HEK293 (cell line): Measurements from ENCODE around the gene GRAMD4.

ENCODE experiments used
- CTCF ChIA-PET: fragments of 350-600 bp; formaldehyde crosslinking; extraction: SDS; loops from one replicate; lab custom pipeline; 2021; ENCODE audit warnings: antibody characterized with exemption; lab: Yijun Ruan, JAX
- POLR2A ChIA-PET: fragments of 300-600 bp; formaldehyde crosslinking; extraction: SDS; loops from one replicate; lab custom pipeline; 2020; ENCODE audit warnings: antibody characterized with exemption, inconsistent platforms; lab: Yijun Ruan, JAX
- H3K27ac ChIP-seq: fragments of 200-500 bp; sonication (Bioruptor generic); 2 replicates; pipeline ENCODE4 v1.5.1; 2014; ENCODE audit warnings: low read depth, low read length, control low read depth, inconsistent platforms; ENCODE audit errors: extremely low read depth
- H3K36me3 ChIP-seq, 2 experiments: fragments of 200-500 bp in 1 of 2; sonication (Bioruptor generic) in 1 of 2; 1 replicate in 1 of 2; 2 replicates in 1 of 2; pipeline ENCODE4 v1.5.1; 2014 to 2017; ENCODE audit warnings: inconsistent platforms in 2 of 2, low read length in 2 of 2; ENCODE audit not compliant: control insufficient read depth in 2 of 2, insufficient read depth in 1 of 2
- H3K4me1 ChIP-seq: fragments of 200-500 bp; sonication (Bioruptor generic); 2 replicates; pipeline ENCODE4 v1.5.1; 2014; ENCODE audit warnings: mild to moderate bottlenecking, low read length, inconsistent platforms; ENCODE audit not compliant: control insufficient read depth, insufficient read depth
- H3K4me3 ChIP-seq: 2 replicates; pipeline ENCODE4 v1.5.1; 2011; ENCODE audit warnings: low read depth, mild to moderate bottlenecking, control low read depth, low read length, moderate library complexity
- H3K9me3 ChIP-seq: fragments of 200-500 bp; sonication (Bioruptor generic); 2 replicates; pipeline ENCODE4 v1.5.1; 2014; ENCODE audit warnings: low read depth, low read length, inconsistent platforms; ENCODE audit not compliant: control insufficient read depth, insufficient read depth
- BCL11B ChIP-seq: fragments of 450-650 bp; formaldehyde crosslinking; IDR thresholded peaks from 2 replicates; pipeline ENCODE4 v1.5.1; 2016; ENCODE audit warnings: low read depth, missing biosample characterization, missing genetic modification characterization
- IKZF3 ChIP-seq: fragments of 450-650 bp; IDR thresholded peaks from 2 replicates; pipeline ENCODE4 v1.5.0; 2018; ENCODE audit warnings: missing biosample characterization, mild to moderate bottlenecking, missing genetic modification characterization, moderate library complexity
- KLF1 ChIP-seq: fragments of 450-650 bp; formaldehyde crosslinking; IDR thresholded peaks from 2 replicates; pipeline ENCODE4 v1.5.1; 2016; ENCODE audit warnings: missing biosample characterization, missing genetic modification characterization
- MEIS1 ChIP-seq: sonication (generic); formaldehyde crosslinking; IDR thresholded peaks from 2 replicates; pipeline ENCODE4 v1.8.1; 2022; ENCODE audit warnings: missing genetic modification reagents, mild to moderate bottlenecking, borderline replicate concordance
- ZBTB7A ChIP-seq: fragments of 450-650 bp; formaldehyde crosslinking; IDR thresholded peaks from 2 replicates; pipeline ENCODE4 v1.5.1; 2016; ENCODE audit warnings: low read depth, missing biosample characterization, missing genetic modification characterization
- ZFP41 ChIP-seq: fragments of 450-650 bp; formaldehyde crosslinking; IDR thresholded peaks from 2 replicates; pipeline ENCODE4 v1.5.1; 2016; ENCODE audit warnings: missing biosample characterization, missing genetic modification characterization, borderline replicate concordance
- ZIC2 ChIP-seq: fragments of 450-650 bp; formaldehyde crosslinking; IDR thresholded peaks from 2 replicates; pipeline ENCODE4 v1.5.1; 2016; ENCODE audit warnings: missing biosample characterization, missing genetic modification characterization
- ZNF112 ChIP-seq: fragments of 450-650 bp; formaldehyde crosslinking; IDR thresholded peaks from 2 replicates; pipeline ENCODE4 v1.5.0; 2017; ENCODE audit warnings: missing biosample characterization, missing genetic modification characterization
- ZNF174 ChIP-seq: fragments of 450-650 bp; formaldehyde crosslinking; IDR thresholded peaks from 2 replicates; pipeline ENCODE4 v1.5.0; 2017; ENCODE audit warnings: missing biosample characterization, mild to moderate bottlenecking, missing genetic modification characterization
- ZNF221 ChIP-seq: fragments of 450-650 bp; formaldehyde crosslinking; IDR thresholded peaks from 2 replicates; pipeline ENCODE4 v1.5.1; 2017; ENCODE audit warnings: missing biosample characterization, missing genetic modification characterization, borderline replicate concordance
- ZNF274 ChIP-seq, 2 experiments: fragments of 200-500 bp in 1 of 2; fragments of 450-650 bp in 1 of 2; sonication (Bioruptor generic) in 1 of 2; formaldehyde crosslinking in 1 of 2; IDR thresholded peaks; 2 replicates each; pipeline versions ENCODE4 v1.5.1 to v1.6.1; 2014 to 2016; ENCODE audit warnings: borderline replicate concordance in 1 of 2, inconsistent platforms in 1 of 2, low read length in 1 of 2, missing biosample characterization in 1 of 2, missing genetic modification characterization in 1 of 2
- ZNF354C ChIP-seq: fragments of 450-650 bp; formaldehyde crosslinking; IDR thresholded peaks from 2 replicates; pipeline ENCODE4 v1.5.1; 2016; ENCODE audit warnings: missing biosample characterization, missing genetic modification characterization, low read depth, borderline replicate concordance
- ZNF514 ChIP-seq: fragments of 450-650 bp; formaldehyde crosslinking; IDR thresholded peaks from 2 replicates; pipeline ENCODE4 v1.5.1; 2016; ENCODE audit warnings: missing biosample characterization, missing genetic modification characterization
- ZNF530 ChIP-seq: fragments of 450-650 bp; formaldehyde crosslinking; IDR thresholded peaks from 2 replicates; pipeline ENCODE4 v1.5.1; 2016; ENCODE audit warnings: low read depth, missing biosample characterization, missing genetic modification characterization
- ZNF558 ChIP-seq: fragments of 450-650 bp; formaldehyde crosslinking; IDR thresholded peaks from 2 replicates; pipeline ENCODE4 v1.5.1; 2016; ENCODE audit warnings: missing biosample characterization, missing genetic modification characterization
- ZNF596 ChIP-seq: fragments of 450-650 bp; IDR thresholded peaks from 2 replicates; pipeline ENCODE4 v1.5.0; 2018; ENCODE audit warnings: missing biosample characterization, mild to moderate bottlenecking, missing genetic modification characterization, moderate library complexity
- TF ChIP-seq, protein P1 (sequence below): fragments of 450-650 bp; formaldehyde crosslinking; IDR thresholded peaks from 2 replicates; pipeline ENCODE4 v1.5.1; 2016; ENCODE audit warnings: missing biosample characterization, missing genetic modification characterization
- TF ChIP-seq, protein P2 (sequence below): fragments of 450-650 bp; formaldehyde crosslinking; IDR thresholded peaks from 2 replicates; pipeline ENCODE4 v1.5.1; 2016; ENCODE audit warnings: missing biosample characterization, missing genetic modification characterization
- TF ChIP-seq, protein P3 (sequence below): fragments of 450-650 bp; IDR thresholded peaks from 2 replicates; pipeline ENCODE4 v1.5.1; 2018; ENCODE audit warnings: missing biosample characterization, missing genetic modification characterization
- TF ChIP-seq, protein P4 (sequence below): fragments of 450-650 bp; formaldehyde crosslinking; conservative IDR thresholded peaks from 2 replicates; pipeline ENCODE4 v1.5.1; 2016; ENCODE audit warnings: low read depth, missing biosample characterization, missing genetic modification characterization

The GRAMD4 gene

DNA sequence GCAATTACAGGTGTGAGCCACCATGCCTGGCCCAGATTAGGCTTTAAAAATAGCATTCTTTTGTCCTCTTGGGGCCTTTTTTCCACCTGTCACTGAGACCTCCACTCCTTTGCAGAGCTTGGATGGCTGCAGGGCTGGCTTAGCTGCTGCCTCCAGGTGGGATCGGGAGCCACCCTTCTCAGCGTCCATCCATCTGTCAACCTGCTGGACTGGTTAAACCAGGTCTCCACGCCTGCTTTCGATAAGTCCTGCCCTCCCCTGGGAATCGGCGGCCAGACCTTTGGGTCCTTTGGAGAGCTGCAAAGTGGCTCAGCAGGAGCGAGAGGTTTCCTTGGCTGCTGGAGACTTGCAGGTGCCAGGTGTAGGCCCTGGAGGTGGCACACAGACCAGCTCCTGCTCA is 23.4 kb upstream of the GRAMD4 start:
- Histone ChIP-seq H3K27ac (no peak overlapping the region), H3K4me1 (no peaks in the 10 kb centered on the region), H3K36me3 (no peaks in the 10 kb centered on the region), H3K4me3 (no peak overlapping the region), H3K9me3 (no peaks in the 10 kb centered on the region)
- no peak for TF ChIP-seq ZIC2
- no peak for TF ChIP-seq ZNF596 (tag by site-specific recombination)
- TF ChIP-seq, protein P1, sequence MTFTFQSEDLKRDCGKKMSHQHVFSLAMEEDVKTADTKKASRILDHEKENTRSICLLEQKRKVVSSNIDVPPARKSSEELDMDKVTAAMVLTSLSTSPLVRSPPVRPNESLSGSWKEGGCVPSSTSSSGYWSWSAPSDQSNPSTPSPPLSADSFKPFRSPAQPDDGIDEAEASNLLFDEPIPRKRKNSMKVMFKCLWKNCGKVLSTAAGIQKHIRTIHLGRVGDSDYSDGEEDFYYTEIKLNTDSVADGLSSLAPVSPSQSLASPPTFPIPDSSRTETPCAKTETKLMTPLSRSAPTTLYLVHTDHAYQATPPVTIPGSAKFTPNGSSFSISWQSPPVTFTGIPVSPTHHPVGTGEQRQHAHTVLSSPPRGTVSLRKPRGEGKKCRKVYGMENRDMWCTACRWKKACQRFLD (tag by site-specific recombination): no peak
- no peak for TF ChIP-seq ZNF514 (tag by site-specific recombination)
- TF ChIP-seq, protein P2, sequence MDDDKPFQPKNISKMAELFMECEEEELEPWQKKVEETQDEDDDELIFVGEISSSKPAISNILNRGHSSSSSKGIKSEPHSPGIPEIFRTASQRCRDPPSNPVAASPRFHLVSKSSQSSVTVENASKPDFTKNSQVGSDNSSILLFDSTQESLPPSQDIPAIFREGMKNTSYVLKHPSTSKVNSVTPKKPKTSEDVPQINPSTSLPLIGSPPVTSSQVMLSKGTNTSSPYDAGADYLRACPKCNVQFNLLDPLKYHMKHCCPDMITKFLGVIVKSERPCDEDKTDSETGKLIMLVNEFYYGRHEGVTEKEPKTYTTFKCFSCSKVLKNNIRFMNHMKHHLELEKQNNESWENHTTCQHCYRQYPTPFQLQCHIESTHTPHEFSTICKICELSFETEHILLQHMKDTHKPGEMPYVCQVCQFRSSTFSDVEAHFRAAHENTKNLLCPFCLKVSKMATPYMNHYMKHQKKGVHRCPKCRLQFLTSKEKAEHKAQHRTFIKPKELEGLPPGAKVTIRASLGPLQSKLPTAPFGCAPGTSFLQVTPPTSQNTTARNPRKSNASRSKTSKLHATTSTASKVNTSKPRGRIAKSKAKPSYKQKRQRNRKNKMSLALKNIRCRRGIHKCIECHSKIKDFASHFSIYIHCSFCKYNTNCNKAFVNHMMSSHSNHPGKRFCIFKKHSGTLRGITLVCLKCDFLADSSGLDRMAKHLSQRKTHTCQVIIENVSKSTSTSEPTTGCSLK: no peak
- no peak for TF ChIP-seq ZNF274 (IDR thresholded peaks at IDR 0.05; ENCODE audit: low read length)
- TF ChIP-seq ZNF274 (tag by site-specific recombination; IDR thresholded peaks at IDR 0.05; ENCODE audit: borderline replicate concordance): no peak
- TF ChIP-seq BCL11B (tag by site-specific recombination): no peak
- TF ChIP-seq, protein P3, sequence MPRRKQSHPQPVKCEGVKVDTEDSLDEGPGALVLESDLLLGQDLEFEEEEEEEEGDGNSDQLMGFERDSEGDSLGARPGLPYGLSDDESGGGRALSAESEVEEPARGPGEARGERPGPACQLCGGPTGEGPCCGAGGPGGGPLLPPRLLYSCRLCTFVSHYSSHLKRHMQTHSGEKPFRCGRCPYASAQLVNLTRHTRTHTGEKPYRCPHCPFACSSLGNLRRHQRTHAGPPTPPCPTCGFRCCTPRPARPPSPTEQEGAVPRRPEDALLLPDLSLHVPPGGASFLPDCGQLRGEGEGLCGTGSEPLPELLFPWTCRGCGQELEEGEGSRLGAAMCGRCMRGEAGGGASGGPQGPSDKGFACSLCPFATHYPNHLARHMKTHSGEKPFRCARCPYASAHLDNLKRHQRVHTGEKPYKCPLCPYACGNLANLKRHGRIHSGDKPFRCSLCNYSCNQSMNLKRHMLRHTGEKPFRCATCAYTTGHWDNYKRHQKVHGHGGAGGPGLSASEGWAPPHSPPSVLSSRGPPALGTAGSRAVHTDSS (tag by site-specific recombination): no peak
- ChIA-PET CTCF (no interaction called here), POLR2A (no interaction called here)

DNA sequence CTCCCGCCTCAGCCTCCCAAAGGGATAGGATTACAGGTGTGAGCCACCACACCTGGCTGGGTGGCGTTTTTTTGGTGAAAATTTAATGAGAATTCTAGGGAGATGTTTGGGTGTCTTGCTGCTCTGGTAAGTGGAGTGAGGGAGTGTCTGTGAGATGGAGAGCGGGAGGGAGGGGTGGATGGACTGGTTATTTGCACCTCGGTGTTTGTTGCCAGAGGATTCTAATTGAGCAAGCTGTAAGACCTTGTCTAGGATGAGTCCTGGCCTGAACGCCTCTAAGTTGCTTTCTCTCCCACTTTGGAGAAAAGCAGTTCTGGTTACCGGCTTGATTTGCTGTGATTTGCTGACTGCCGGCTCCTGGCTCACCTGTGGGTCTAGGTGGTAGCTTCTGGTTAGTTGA is 22.0 kb upstream of the GRAMD4 start:
- no peaks in the 10 kb centered on the region for H3K36me3 ChIP-seq
- POLR2A ChIA-PET: no interaction called here
- no peaks in the 10 kb centered on the region for H3K4me1 ChIP-seq
- CTCF ChIA-PET: interaction anchor here (1.1 to 1.6 kb wide), 2 partner anchors 35 to 161 kb away, joined by 3 to 7 read pairs; no protein-coding TSS in a partner anchor
- no peaks in the 10 kb centered on the region for H3K9me3 ChIP-seq
- TF ChIP-seq IKZF3: no peak
- no peak overlapping the region for H3K27ac ChIP-seq
- no peak overlapping the region for H3K4me3 ChIP-seq

DNA sequence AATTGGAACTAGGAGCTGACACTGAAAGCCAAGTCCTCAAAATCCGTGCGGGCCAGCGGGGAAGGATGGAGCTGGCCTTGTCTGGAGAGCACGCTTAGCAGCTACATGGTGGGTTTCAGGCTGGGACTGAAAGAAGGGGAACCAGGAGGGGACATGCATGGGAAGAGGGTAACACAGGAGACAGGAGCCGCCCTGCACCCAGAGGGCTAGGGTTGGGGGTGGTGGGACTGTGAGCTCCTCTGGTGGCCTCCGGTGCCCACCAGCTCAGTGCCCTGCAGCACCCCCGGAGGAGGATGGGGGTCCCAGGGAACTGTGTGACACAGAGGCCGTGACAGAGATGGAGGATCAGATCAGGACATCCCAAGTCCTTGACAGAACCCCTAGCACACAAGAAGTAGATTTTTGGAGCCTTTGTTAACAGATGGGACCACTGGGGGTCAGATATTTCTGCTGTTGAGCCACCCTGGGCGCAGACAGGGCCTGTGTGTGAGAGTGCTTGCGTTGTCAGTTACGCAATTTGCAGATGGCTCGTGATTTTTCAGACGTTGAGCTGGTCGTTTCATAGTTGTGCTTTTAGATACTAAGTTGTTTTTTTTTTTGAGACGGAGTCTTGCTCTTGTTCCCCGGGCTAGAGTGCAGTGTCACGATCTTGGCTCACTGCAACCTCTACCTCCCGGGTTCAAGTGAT is 21.3 kb upstream of the GRAMD4 start:
- Histone ChIP-seq H3K9me3 (no peaks in the 10 kb centered on the region), H3K36me3 (no peaks in the 10 kb centered on the region), H3K4me1 (no peaks in the 10 kb centered on the region), H3K27ac (no peak overlapping the region), H3K4me3 (no peak overlapping the region)
- POLR2A ChIA-PET: no interaction called here
- CTCF ChIA-PET: interaction anchor here (1.1 to 1.6 kb wide), 2 partner anchors 36 to 160 kb away, joined by 3 to 7 read pairs; no protein-coding TSS in a partner anchor
- TF ChIP-seq ZFP41 (tag by site-specific recombination) (no peak), KLF1 (tag by site-specific recombination) (no peak), ZNF174 (tag by site-specific recombination) (no peak), ZNF530 (no peak), MEIS1 (CRISPR knock-in tag) (no peak), ZNF221 (tag by site-specific recombination) (no peak), ZNF354C (tag by site-specific recombination) (no peak), ZNF112 (tag by site-specific recombination) (no peak), ZBTB7A (tag by site-specific recombination) (no peak), ZNF558 (tag by site-specific recombination) (no peak)
- TF ChIP-seq, protein P4, sequence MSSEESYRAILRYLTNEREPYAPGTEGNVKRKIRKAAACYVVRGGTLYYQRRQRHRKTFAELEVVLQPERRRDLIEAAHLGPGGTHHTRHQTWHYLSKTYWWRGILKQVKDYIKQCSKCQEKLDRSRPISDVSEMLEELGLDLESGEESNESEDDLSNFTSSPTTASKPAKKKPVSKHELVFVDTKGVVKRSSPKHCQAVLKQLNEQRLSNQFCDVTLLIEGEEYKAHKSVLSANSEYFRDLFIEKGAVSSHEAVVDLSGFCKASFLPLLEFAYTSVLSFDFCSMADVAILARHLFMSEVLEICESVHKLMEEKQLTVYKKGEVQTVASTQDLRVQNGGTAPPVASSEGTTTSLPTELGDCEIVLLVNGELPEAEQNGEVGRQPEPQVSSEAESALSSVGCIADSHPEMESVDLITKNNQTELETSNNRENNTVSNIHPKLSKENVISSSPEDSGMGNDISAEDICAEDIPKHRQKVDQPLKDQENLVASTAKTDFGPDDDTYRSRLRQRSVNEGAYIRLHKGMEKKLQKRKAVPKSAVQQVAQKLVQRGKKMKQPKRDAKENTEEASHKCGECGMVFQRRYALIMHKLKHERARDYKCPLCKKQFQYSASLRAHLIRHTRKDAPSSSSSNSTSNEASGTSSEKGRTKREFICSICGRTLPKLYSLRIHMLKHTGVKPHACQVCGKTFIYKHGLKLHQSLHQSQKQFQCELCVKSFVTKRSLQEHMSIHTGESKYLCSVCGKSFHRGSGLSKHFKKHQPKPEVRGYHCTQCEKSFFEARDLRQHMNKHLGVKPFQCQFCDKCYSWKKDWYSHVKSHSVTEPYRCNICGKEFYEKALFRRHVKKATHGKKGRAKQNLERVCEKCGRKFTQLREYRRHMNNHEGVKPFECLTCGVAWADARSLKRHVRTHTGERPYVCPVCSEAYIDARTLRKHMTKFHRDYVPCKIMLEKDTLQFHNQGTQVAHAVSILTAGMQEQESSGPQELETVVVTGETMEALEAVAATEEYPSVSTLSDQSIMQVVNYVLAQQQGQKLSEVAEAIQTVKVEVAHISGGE (tag by site-specific recombination): no peak
